HEK293 (cell line): ENCODE results near the gene VASN.

ENCODE experiments used
- ATF2 ChIP-seq: fragments of 450-650 bp; formaldehyde crosslinking; IDR thresholded peaks from 2 replicates; pipeline ENCODE4 v1.5.1; 2016; ENCODE audit warnings: missing biosample characterization, missing genetic modification characterization, low read depth
- KLF10 ChIP-seq: fragments of 450-650 bp; IDR thresholded peaks from 2 replicates; pipeline ENCODE4 v1.5.1; 2018; ENCODE audit warnings: missing biosample characterization, mild to moderate bottlenecking, missing genetic modification characterization
- KLF8 ChIP-seq: fragments of 450-650 bp; formaldehyde crosslinking; IDR thresholded peaks from 2 replicates; pipeline ENCODE4 v1.5.1; 2016; ENCODE audit warnings: missing biosample characterization, missing genetic modification characterization
- OVOL3 ChIP-seq: fragments of 450-650 bp; formaldehyde crosslinking; IDR thresholded peaks from 2 replicates; pipeline ENCODE4 v1.5.1; 2016; ENCODE audit warnings: missing biosample characterization, missing genetic modification characterization
- SCRT2 ChIP-seq: fragments of 450-650 bp; formaldehyde crosslinking; IDR thresholded peaks from 2 replicates; pipeline ENCODE4 v1.5.1; 2016; ENCODE audit warnings: missing biosample characterization, missing genetic modification characterization
- ZFHX2 ChIP-seq: fragments of 450-650 bp; formaldehyde crosslinking; conservative IDR thresholded peaks from 2 replicates; pipeline ENCODE4 v1.5.1; 2016; ENCODE audit warnings: missing biosample characterization, missing genetic modification characterization
- ZIC2 ChIP-seq: fragments of 450-650 bp; formaldehyde crosslinking; IDR thresholded peaks from 2 replicates; pipeline ENCODE4 v1.5.1; 2016; ENCODE audit warnings: missing biosample characterization, missing genetic modification characterization
- ZNF138 ChIP-seq: fragments of 450-650 bp; formaldehyde crosslinking; IDR thresholded peaks from 2 replicates; pipeline ENCODE4 v1.5.1; 2016; ENCODE audit warnings: missing biosample characterization, missing genetic modification characterization, borderline replicate concordance
- ZNF140 ChIP-seq: fragments of 450-650 bp; formaldehyde crosslinking; IDR thresholded peaks from 2 replicates; pipeline ENCODE4 v1.5.1; 2016; ENCODE audit warnings: missing biosample characterization, missing genetic modification characterization
- ZNF223 ChIP-seq: fragments of 450-650 bp; formaldehyde crosslinking; IDR thresholded peaks from 2 replicates; pipeline ENCODE4 v1.5.1; 2016; ENCODE audit warnings: missing biosample characterization, missing genetic modification characterization
- ZNF311 ChIP-seq: fragments of 450-650 bp; formaldehyde crosslinking; IDR thresholded peaks from 2 replicates; pipeline ENCODE4 v1.5.1; 2017; ENCODE audit warnings: missing biosample characterization, missing genetic modification characterization, borderline replicate concordance
- ZNF449 ChIP-seq: fragments of 450-650 bp; formaldehyde crosslinking; IDR thresholded peaks from 2 replicates; pipeline ENCODE4 v1.5.1; 2017; ENCODE audit warnings: missing biosample characterization, mild to moderate bottlenecking, missing genetic modification characterization, moderate library complexity
- ZNF48 ChIP-seq: fragments of 450-650 bp; formaldehyde crosslinking; IDR thresholded peaks from 2 replicates; pipeline ENCODE4 v1.5.1; 2016; ENCODE audit warnings: missing biosample characterization, missing genetic modification characterization
- ZNF580 ChIP-seq: fragments of 450-650 bp; formaldehyde crosslinking; IDR thresholded peaks from 2 replicates; pipeline ENCODE4 v1.5.1; 2016; ENCODE audit warnings: missing biosample characterization, missing genetic modification characterization
- ZNF600 ChIP-seq: fragments of 450-650 bp; formaldehyde crosslinking; IDR thresholded peaks from 2 replicates; pipeline ENCODE4 v1.5.1; 2016; ENCODE audit warnings: missing biosample characterization, missing genetic modification characterization
- ZNF658 ChIP-seq: fragments of 450-650 bp; formaldehyde crosslinking; IDR thresholded peaks from 2 replicates; pipeline ENCODE4; 2016; ENCODE audit warnings: missing biosample characterization, missing genetic modification characterization
- ZNF692 ChIP-seq: fragments of 450-650 bp; formaldehyde crosslinking; IDR thresholded peaks from 2 replicates; pipeline ENCODE4 v1.5.1; 2016; ENCODE audit warnings: missing biosample characterization, missing genetic modification characterization
- ZSCAN16 ChIP-seq: fragments of 450-650 bp; formaldehyde crosslinking; IDR thresholded peaks from 2 replicates; pipeline ENCODE4 v1.5.1; 2016; ENCODE audit warnings: missing biosample characterization, missing genetic modification characterization
- TF ChIP-seq, protein P1 (sequence below): fragments of 450-650 bp; formaldehyde crosslinking; conservative IDR thresholded peaks from 2 replicates; pipeline ENCODE4 v1.5.1; 2016; ENCODE audit warnings: low read depth, missing biosample characterization, missing genetic modification characterization
- TF ChIP-seq, protein P2 (sequence below): fragments of 450-650 bp; formaldehyde crosslinking; IDR thresholded peaks from 2 replicates; pipeline ENCODE4 v1.5.1; 2016; ENCODE audit warnings: missing biosample characterization, missing genetic modification characterization, borderline replicate concordance

VASN gene

DNA sequence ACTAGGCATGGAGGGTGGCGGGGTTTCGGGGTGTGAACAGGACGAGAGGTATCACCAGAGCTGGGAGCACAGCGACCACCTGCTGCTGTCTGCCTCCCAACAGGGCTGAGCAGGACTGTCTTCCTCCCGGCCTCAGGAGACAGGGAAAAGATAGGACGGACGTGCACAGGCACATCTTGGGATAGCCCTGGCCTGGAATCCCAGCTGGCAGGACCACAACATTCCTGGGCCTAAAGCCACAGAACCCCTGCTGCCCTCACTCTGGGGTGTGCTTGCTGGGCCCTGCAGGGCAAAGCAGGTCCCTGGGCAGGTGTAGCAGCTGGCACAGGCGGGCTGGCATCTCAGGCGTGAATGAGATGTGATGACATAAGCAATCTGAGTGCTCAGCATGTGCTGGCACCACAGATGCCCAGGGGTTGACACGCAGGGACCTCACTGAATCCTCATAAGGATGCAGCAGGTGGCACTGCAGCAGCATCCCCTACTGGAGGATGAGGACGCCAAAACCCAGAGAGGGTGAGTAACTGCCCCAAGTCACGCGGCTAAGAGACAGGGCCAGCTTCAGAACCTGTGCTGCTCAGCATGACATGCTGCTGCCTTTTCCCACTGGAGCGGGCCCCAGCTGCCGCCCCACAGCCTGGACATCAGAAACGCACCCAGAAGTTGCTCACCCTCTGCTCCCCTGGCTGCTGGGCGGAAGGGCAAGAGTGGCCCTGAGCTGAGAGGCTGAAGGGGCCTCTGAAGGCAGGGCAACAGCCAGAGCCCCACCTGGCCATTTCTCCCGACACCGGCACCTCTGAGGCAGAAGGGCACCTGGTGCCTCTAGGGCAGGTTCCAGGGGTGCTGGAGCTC lies 37.7 kb downstream of the VASN start (continued):
- TF ChIP-seq ATF2 (tag by site-specific recombination) (no peak), ZNF658 (tag by site-specific recombination) (no peak), ZNF311 (tag by site-specific recombination) (no peak), ZNF580 (no peak), ZNF600 (peak; percentile 30; the same call in 1 of the 2 replicates), ZSCAN16 (tag by site-specific recombination) (no peak), ZNF48 (no peak), ZNF140 (no peak), ZNF449 (tag by site-specific recombination) (no peak), SCRT2 (tag by site-specific recombination) (peak; percentile 55; the same call in 1 of the 2 replicates), ZNF138 (tag by site-specific recombination) (no peak), ZIC2 (tag by site-specific recombination) (peak; percentile 90), KLF10 (tag by site-specific recombination) (no peak), ZNF692 (tag by site-specific recombination) (no peak), KLF8 (tag by site-specific recombination) (no peak), ZFHX2 (tag by site-specific recombination) (no peak), ZNF223 (tag by site-specific recombination) (no peak), OVOL3 (tag by site-specific recombination) (no peak)
- TF ChIP-seq, protein P1, sequence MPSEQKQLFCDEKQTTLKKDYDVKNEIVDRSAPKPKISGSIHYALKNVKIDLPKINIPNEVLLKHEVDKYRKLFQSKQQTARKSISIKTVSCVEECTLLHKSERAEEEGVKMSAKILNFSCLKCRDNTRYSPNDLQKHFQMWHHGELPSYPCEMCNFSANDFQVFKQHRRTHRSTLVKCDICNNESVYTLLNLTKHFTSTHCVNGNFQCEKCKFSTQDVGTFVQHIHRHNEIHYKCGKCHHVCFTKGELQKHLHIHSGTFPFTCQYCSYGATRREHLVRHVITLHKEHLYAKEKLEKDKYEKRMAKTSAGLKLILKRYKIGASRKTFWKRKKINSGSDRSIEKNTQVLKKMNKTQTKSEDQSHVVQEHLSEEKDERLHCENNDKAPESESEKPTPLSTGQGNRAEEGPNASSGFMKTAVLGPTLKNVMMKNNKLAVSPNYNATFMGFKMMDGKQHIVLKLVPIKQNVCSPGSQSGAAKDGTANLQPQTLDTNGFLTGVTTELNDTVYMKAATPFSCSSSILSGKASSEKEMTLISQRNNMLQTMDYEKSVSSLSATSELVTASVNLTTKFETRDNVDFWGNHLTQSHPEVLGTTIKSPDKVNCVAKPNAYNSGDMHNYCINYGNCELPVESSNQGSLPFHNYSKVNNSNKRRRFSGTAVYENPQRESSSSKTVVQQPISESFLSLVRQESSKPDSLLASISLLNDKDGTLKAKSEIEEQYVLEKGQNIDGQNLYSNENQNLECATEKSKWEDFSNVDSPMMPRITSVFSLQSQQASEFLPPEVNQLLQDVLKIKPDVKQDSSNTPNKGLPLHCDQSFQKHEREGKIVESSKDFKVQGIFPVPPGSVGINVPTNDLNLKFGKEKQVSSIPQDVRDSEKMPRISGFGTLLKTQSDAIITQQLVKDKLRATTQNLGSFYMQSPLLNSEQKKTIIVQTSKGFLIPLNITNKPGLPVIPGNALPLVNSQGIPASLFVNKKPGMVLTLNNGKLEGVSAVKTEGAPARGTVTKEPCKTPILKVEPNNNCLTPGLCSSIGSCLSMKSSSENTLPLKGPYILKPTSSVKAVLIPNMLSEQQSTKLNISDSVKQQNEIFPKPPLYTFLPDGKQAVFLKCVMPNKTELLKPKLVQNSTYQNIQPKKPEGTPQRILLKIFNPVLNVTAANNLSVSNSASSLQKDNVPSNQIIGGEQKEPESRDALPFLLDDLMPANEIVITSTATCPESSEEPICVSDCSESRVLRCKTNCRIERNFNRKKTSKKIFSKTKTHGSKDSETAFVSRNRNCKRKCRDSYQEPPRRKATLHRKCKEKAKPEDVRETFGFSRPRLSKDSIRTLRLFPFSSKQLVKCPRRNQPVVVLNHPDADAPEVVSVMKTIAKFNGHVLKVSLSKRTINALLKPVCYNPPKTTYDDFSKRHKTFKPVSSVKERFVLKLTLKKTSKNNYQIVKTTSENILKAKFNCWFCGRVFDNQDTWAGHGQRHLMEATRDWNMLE (tag by site-specific recombination) = no peak
- TF ChIP-seq, protein P2, sequence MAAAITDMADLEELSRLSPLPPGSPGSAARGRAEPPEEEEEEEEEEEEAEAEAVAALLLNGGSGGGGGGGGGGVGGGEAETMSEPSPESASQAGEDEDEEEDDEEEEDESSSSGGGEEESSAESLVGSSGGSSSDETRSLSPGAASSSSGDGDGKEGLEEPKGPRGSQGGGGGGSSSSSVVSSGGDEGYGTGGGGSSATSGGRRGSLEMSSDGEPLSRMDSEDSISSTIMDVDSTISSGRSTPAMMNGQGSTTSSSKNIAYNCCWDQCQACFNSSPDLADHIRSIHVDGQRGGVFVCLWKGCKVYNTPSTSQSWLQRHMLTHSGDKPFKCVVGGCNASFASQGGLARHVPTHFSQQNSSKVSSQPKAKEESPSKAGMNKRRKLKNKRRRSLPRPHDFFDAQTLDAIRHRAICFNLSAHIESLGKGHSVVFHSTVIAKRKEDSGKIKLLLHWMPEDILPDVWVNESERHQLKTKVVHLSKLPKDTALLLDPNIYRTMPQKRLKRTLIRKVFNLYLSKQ (tag by site-specific recombination) = no peak
